ENCODE data around the gene SPTLC3. TPM values are rescaled to one million over a fixed set of nuclear protein-coding genes. Genes with fewer than 3 reads are reported as not detected.

SPTLC3 gene
- total RNA-seq, 1 experiment from 2014 or later = 31.5 TPM

- no TSS peak for BruUV-seq (replicated peaks)
- intact Hi-C loops (cut with micrococcal nuclease; ENCODE audit: unreplicated experiment) = no loop called here
- Mint-ChIP-seq H3K27me3 (ENCODE audit: insufficient read depth, unreplicated experiment) (no peaks in the 10 kb centered on the region), H3K4me3 (ENCODE audit: unreplicated experiment) (no peak overlapping the region), H3K27ac (ENCODE audit: unreplicated experiment) (no peak overlapping the region), H3K36me3 (ENCODE audit: insufficient read depth, unreplicated experiment) (no peaks in the 10 kb centered on the region), H3K9me3 (ENCODE audit: unreplicated experiment) (no peaks in the 10 kb centered on the region), H3K4me1 (ENCODE audit: low read depth, unreplicated experiment) (no peaks in the 10 kb centered on the region)
- no peaks in the 10 kb centered on the region for H3K27me3 ChIP-seq (replicated peaks; ENCODE audit: control insufficient read depth, insufficient read depth, low read length)
- no peak for DNase-seq
- H3K9me3 ChIP-seq = no peaks in the 10 kb centered on the region
- TF ChIP-seq CTCF (IDR thresholded peaks at IDR 0.05; ENCODE audit: insufficient read depth in 1 of 2, low read depth in 1 of 2, low read length in 1 of 2, severe bottlenecking in 1 of 2, unreplicated experiment in 1 of 2) = no peak
- no peak overlapping the region for H3K4me3 ChIP-seq (ENCODE audit: low read depth, low read length)
- H3K36me3 ChIP-seq (ENCODE audit: control insufficient read depth, insufficient read depth, low read length) = no peaks in the 10 kb centered on the region; the same call in 1 of the 2 replicates
- POLR2A ChIA-PET = no interaction called here
- CTCF ChIA-PET = no interaction called here
- H3K4me1 ChIP-seq = no peaks in the 10 kb centered on the region
These were observed 51.6 kb downstream of the SPTLC3 start for GRCh38 chr20:13060327-13060726.

GRCh38 chr20:13061381-13061780 lies 52.6 kb downstream of the SPTLC3 start:
- H3K4me3 ChIP-seq (ENCODE audit: low read depth, low read length) = no peak overlapping the region
- H3K9me3 ChIP-seq = 0 out of 2 replicates have a peak, but pooled peaks cover 2% of the 10 kb centered on the region
- DNase-seq = no peak
- no peak overlapping the region for H3K4me3 Mint-ChIP-seq (ENCODE audit: unreplicated experiment)
- no peak overlapping the region for H3K27ac Mint-ChIP-seq (ENCODE audit: unreplicated experiment)
- no peaks in the 10 kb centered on the region; the same call in 1 of the 2 replicates for H3K36me3 ChIP-seq (ENCODE audit: control insufficient read depth, insufficient read depth, low read length)
- no TSS peak for BruUV-seq (replicated peaks)
- POLR2A ChIA-PET = no interaction called here
- H3K4me1 ChIP-seq = no peaks in the 10 kb centered on the region
- intact Hi-C loops (cut with micrococcal nuclease; ENCODE audit: unreplicated experiment) = no loop called here
- no peak for TF ChIP-seq CTCF (IDR thresholded peaks at IDR 0.05; ENCODE audit: insufficient read depth in 1 of 2, low read depth in 1 of 2, low read length in 1 of 2, severe bottlenecking in 1 of 2, unreplicated experiment in 1 of 2)
- CTCF ChIA-PET = no interaction called here
- no peaks in the 10 kb centered on the region for H3K27me3 Mint-ChIP-seq (ENCODE audit: insufficient read depth, unreplicated experiment)
- no peaks in the 10 kb centered on the region for H3K36me3 Mint-ChIP-seq (ENCODE audit: insufficient read depth, unreplicated experiment)
- H3K4me1 Mint-ChIP-seq (ENCODE audit: low read depth, unreplicated experiment) = no peaks in the 10 kb centered on the region
- no peaks in the 10 kb centered on the region for H3K27me3 ChIP-seq (replicated peaks; ENCODE audit: control insufficient read depth, insufficient read depth, low read length)
- H3K9me3 Mint-ChIP-seq (ENCODE audit: unreplicated experiment) = peaks cover 5% of the 10 kb centered on the region

GRCh38 chr20:13062789-13063188 lies 54.0 kb downstream of the SPTLC3 start:
- POLR2A ChIA-PET = no interaction called here
- Histone ChIP-seq H3K27me3 (replicated peaks; ENCODE audit: control insufficient read depth, insufficient read depth, low read length) (no peaks in the 10 kb centered on the region), H3K36me3 (ENCODE audit: control insufficient read depth, insufficient read depth, low read length) (no peaks in the 10 kb centered on the region; the same call in 1 of the 2 replicates), H3K9me3 (0 out of 2 replicates have a peak, but pooled peaks cover 5% of the 10 kb centered on the region), H3K4me1 (peaks cover 2% of the 10 kb centered on the region), H3K4me3 (ENCODE audit: low read depth, low read length) (no peak overlapping the region)
- DNase-seq = no peak
- H3K27ac Mint-ChIP-seq (ENCODE audit: unreplicated experiment) = no peak overlapping the region
- H3K4me3 Mint-ChIP-seq (ENCODE audit: unreplicated experiment) = no peak overlapping the region
- no peaks in the 10 kb centered on the region for H3K36me3 Mint-ChIP-seq (ENCODE audit: insufficient read depth, unreplicated experiment)
- no TSS peak for BruUV-seq (replicated peaks)
- intact Hi-C loops (cut with micrococcal nuclease; ENCODE audit: unreplicated experiment) = no loop called here
- no peaks in the 10 kb centered on the region for H3K27me3 Mint-ChIP-seq (ENCODE audit: insufficient read depth, unreplicated experiment)
- H3K9me3 Mint-ChIP-seq (ENCODE audit: unreplicated experiment) = peaks cover 15% of the 10 kb centered on the region
- CTCF ChIA-PET = no interaction called here
- H3K4me1 Mint-ChIP-seq (ENCODE audit: low read depth, unreplicated experiment) = no peaks in the 10 kb centered on the region
- TF ChIP-seq CTCF (IDR thresholded peaks at IDR 0.05; ENCODE audit: insufficient read depth in 1 of 2, low read depth in 1 of 2, low read length in 1 of 2, severe bottlenecking in 1 of 2, unreplicated experiment in 1 of 2) = no peak
